Measurements from ENCODE around the gene SGCD. TPM values are rescaled to one million over a fixed set of nuclear protein-coding genes. Genes with fewer than 3 reads are reported as not detected.

SGCD gene
- total and polyA plus RNA-seq, 2 experiments from 2014 or later, result 69.7 to 71.2 TPM

DNA sequence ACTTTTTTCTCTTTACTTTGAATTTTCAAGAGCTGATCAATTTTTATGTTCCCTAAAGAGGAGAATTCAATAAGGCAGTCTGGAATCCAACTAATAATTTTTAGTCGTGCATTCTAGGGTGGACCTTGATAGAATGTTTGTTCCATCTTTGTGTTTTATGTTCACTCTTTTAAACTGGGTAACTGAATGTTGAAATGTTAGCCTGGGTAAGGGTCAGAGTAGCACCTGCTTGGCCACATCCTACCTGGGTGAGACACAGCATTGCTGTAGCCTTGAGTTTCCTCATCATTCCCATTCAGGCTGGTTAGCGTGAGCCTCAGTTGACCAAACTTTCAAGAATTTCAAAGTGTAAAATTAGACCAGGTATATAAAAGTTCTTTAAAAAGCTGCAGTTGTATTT lies 85.0 kb downstream of the SGCD start:
- H3K36me3 ChIP-seq (ENCODE audit: low read depth), result no peaks in the 10 kb centered on the region
- H4K20me1 ChIP-seq (ENCODE audit: insufficient read depth), result no peaks in the 10 kb centered on the region
- H3K9me2 ChIP-seq (ENCODE audit: insufficient read depth), result no peaks in the 10 kb centered on the region
- 0 out of 2 replicates have a peak, but pooled peaks cover 4% of the 10 kb centered on the region for H3K79me2 ChIP-seq (ENCODE audit: insufficient read depth)
- 76 to 79% methylated on average over 2 of the region's 2 CpGs for WGBS, 2 experiments (ENCODE audit: low coverage in 1 of 2, low lambda C conversion rate in 2 of 2, missing lambda C conversion rate in 2 of 2)
- no peak overlapping the region for H3K4me2 ChIP-seq (ENCODE audit: unreplicated experiment)
- no peak for DNase-seq
- H3K4me3 ChIP-seq, result no peak overlapping the region
- H3F3A ChIP-seq (ENCODE audit: insufficient read depth), result peaks cover 22% of the 10 kb centered on the region; the same call in 1 of the 2 replicates
- peak overlapping the region; percentile 55; the same call in 1 of the 2 replicates for H3K27ac ChIP-seq
- H3K27me3 ChIP-seq (replicated peaks; ENCODE audit: insufficient read depth), result no peaks in the 10 kb centered on the region
- no peak overlapping the region for H3K9ac ChIP-seq
- H3K9me3 ChIP-seq (ENCODE audit: low read depth), result no peaks in the 10 kb centered on the region
- H2AFZ ChIP-seq, result no peak overlapping the region
- TF ChIP-seq EZH2 (IDR thresholded peaks at IDR 0.05; ENCODE audit: insufficient read depth, poor library complexity, severe bottlenecking) (no peak), EZH2phosphoT487 (IDR thresholded peaks at IDR 0.05; ENCODE audit: insufficient read depth, low read depth) (no peak)
- in situ Hi-C loops (cut with MboI), result no loop called here
- H3K4me1 ChIP-seq (ENCODE audit: insufficient read depth), result peaks cover 25% of the 10 kb centered on the region

GRCh38 chr5:156414391-156414790 lies 87.4 kb downstream of the SGCD start:
- Histone ChIP-seq H3K79me2 (ENCODE audit: insufficient read depth) (0 out of 2 replicates have a peak, but pooled peaks cover 4% of the 10 kb centered on the region), H3K4me3 (no peak overlapping the region), H3F3A (ENCODE audit: insufficient read depth) (peaks cover 22% of the 10 kb centered on the region; the same call in 1 of the 2 replicates), H3K4me1 (ENCODE audit: insufficient read depth) (peaks cover 25% of the 10 kb centered on the region), H3K9me3 (ENCODE audit: low read depth) (no peaks in the 10 kb centered on the region), H3K36me3 (ENCODE audit: low read depth) (no peaks in the 10 kb centered on the region), H3K27ac (no peak overlapping the region), H3K4me2 (ENCODE audit: unreplicated experiment) (no peak overlapping the region), H3K9me2 (ENCODE audit: insufficient read depth) (no peaks in the 10 kb centered on the region), H2AFZ (no peak overlapping the region), H4K20me1 (ENCODE audit: insufficient read depth) (no peaks in the 10 kb centered on the region), H3K9ac (no peak overlapping the region), H3K27me3 (replicated peaks; ENCODE audit: insufficient read depth) (no peaks in the 10 kb centered on the region)
- 19 to 33% methylated on average over 2 of the region's 2 CpGs for WGBS, 2 experiments (ENCODE audit: low coverage in 1 of 2, low lambda C conversion rate in 2 of 2, missing lambda C conversion rate in 2 of 2)
- in situ Hi-C loops (cut with MboI), result no loop called here
- no peak for TF ChIP-seq EZH2phosphoT487 (IDR thresholded peaks at IDR 0.05; ENCODE audit: insufficient read depth, low read depth)
- TF ChIP-seq EZH2 (IDR thresholded peaks at IDR 0.05; ENCODE audit: insufficient read depth, poor library complexity, severe bottlenecking), result no peak
- peak; percentile 39 for DNase-seq

GRCh38 chr5:156419661-156420060 lies 92.7 kb downstream of the SGCD start:
- H3K9me2 ChIP-seq (ENCODE audit: insufficient read depth), result no peaks in the 10 kb centered on the region
- WGBS, 2 experiments (ENCODE audit: low coverage in 1 of 2, low lambda C conversion rate in 2 of 2, missing lambda C conversion rate in 2 of 2), result 50 to 54% methylated on average over 1 of the region's 1 CpG
- in situ Hi-C loops (cut with MboI), result no loop called here

DNA sequence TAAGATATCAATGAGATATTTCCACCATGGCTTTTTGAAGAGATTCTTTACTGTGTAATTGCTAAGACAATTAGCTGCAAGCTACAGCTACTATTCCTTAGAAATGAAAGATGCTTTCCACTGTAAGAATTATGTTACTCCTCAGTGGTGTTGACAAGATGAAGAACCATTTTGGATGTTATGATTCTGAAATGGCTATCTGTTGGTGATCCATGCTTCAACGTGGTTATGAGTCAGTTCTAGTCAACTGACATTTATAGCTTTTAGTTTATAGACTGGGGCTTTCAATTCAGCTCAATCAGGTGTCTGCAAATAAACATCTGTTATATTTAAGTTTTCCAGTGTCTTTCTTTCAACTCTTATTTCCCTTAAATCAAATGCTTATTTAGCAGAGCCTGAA lies 93.7 kb downstream of the SGCD start:
- Histone ChIP-seq H3K27me3 (replicated peaks; ENCODE audit: insufficient read depth) (no peaks in the 10 kb centered on the region), H3K27ac (no peak overlapping the region), H3F3A (ENCODE audit: insufficient read depth) (no peaks in the 10 kb centered on the region), H3K4me1 (ENCODE audit: insufficient read depth) (no peaks in the 10 kb centered on the region), H3K9ac (no peak overlapping the region), H3K4me3 (no peak overlapping the region), H3K4me2 (ENCODE audit: unreplicated experiment) (no peak overlapping the region), H3K36me3 (ENCODE audit: low read depth) (no peaks in the 10 kb centered on the region), H2AFZ (no peak overlapping the region), H4K20me1 (ENCODE audit: insufficient read depth) (no peaks in the 10 kb centered on the region), H3K9me2 (ENCODE audit: insufficient read depth) (no peaks in the 10 kb centered on the region), H3K79me2 (ENCODE audit: insufficient read depth) (no peaks in the 10 kb centered on the region), H3K9me3 (ENCODE audit: low read depth) (no peaks in the 10 kb centered on the region)
- in situ Hi-C loops (cut with MboI), result no loop called here
- no peak for DNase-seq
- TF ChIP-seq EZH2 (IDR thresholded peaks at IDR 0.05; ENCODE audit: insufficient read depth, poor library complexity, severe bottlenecking), result no peak
- TF ChIP-seq EZH2phosphoT487 (IDR thresholded peaks at IDR 0.05; ENCODE audit: insufficient read depth, low read depth), result no peak
- WGBS, 2 experiments (ENCODE audit: low coverage in 1 of 2, low lambda C conversion rate in 2 of 2, missing lambda C conversion rate in 2 of 2), result 0 to 3% methylated on average over 1 of the region's 1 CpG

More at GRCh38 chr5:156419661-156420060, 92.7 kb downstream of the SGCD start:
- no peak for TF ChIP-seq EZH2 (IDR thresholded peaks at IDR 0.05; ENCODE audit: insufficient read depth, poor library complexity, severe bottlenecking)
- no peak for TF ChIP-seq EZH2phosphoT487 (IDR thresholded peaks at IDR 0.05; ENCODE audit: insufficient read depth, low read depth)
- Histone ChIP-seq H3K4me3 (no peak overlapping the region), H3K27ac (no peak overlapping the region), H4K20me1 (ENCODE audit: insufficient read depth) (no peaks in the 10 kb centered on the region), H3K36me3 (ENCODE audit: low read depth) (no peaks in the 10 kb centered on the region), H3F3A (ENCODE audit: insufficient read depth) (no peaks in the 10 kb centered on the region), H3K9me3 (ENCODE audit: low read depth) (no peaks in the 10 kb centered on the region), H3K27me3 (replicated peaks; ENCODE audit: insufficient read depth) (no peaks in the 10 kb centered on the region), H3K4me2 (ENCODE audit: unreplicated experiment) (no peak overlapping the region), H3K4me1 (ENCODE audit: insufficient read depth) (peaks cover 1% of the 10 kb centered on the region), H3K79me2 (ENCODE audit: insufficient read depth) (no peaks in the 10 kb centered on the region), H2AFZ (no peak overlapping the region), H3K9ac (no peak overlapping the region)
- DNase-seq, result no peak

DNA sequence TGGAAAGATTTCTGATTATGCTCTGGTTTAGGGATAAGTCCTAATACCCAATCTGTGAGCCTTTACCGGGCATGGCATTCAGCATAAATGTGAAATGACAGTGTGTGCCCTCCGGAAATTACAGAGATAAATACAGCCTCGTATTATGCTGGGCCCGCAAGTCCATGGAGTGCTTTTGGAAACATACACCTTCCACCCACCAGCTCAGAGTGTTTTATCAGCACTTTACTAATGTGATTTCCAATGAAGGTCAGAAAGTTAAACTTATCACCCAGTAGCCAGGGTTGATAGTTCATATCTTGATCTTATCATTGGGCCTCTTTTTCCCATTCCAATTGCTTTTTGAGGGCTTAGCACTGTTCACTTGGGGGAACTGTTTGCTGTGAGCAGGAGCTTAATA lies 94.8 kb downstream of the SGCD start:
- Histone ChIP-seq H3K27ac (no peak overlapping the region), H4K20me1 (ENCODE audit: insufficient read depth) (no peaks in the 10 kb centered on the region), H3K36me3 (ENCODE audit: low read depth) (no peaks in the 10 kb centered on the region), H3K27me3 (replicated peaks; ENCODE audit: insufficient read depth) (no peaks in the 10 kb centered on the region), H3F3A (ENCODE audit: insufficient read depth) (no peaks in the 10 kb centered on the region), H3K9me2 (ENCODE audit: insufficient read depth) (no peaks in the 10 kb centered on the region), H3K4me3 (no peak overlapping the region), H3K4me2 (ENCODE audit: unreplicated experiment) (no peak overlapping the region), H3K9me3 (ENCODE audit: low read depth) (no peaks in the 10 kb centered on the region), H3K4me1 (ENCODE audit: insufficient read depth) (no peaks in the 10 kb centered on the region), H3K9ac (no peak overlapping the region), H3K79me2 (ENCODE audit: insufficient read depth) (0 out of 2 replicates have a peak, but pooled peaks cover 7% of the 10 kb centered on the region), H2AFZ (no peak overlapping the region)
- WGBS, 2 experiments (ENCODE audit: low coverage in 1 of 2, low lambda C conversion rate in 2 of 2, missing lambda C conversion rate in 2 of 2), result 99 to 100% methylated on average over 4 of the region's 4 CpGs
- TF ChIP-seq EZH2phosphoT487 (IDR thresholded peaks at IDR 0.05; ENCODE audit: insufficient read depth, low read depth) (no peak), EZH2 (IDR thresholded peaks at IDR 0.05; ENCODE audit: insufficient read depth, poor library complexity, severe bottlenecking) (no peak)
- DNase-seq, result no peak
- in situ Hi-C loops (cut with MboI), result no loop called here

Data from GM23248 (cell line).